Body of pancreas (tissue), 4 donors: ENCODE data around the gene MMP24OS.

Experiments
- CTCF ChIP-seq, 7 experiments: fragments of 450-650 bp in 4 of 7; fragments of 200-600 bp in 3 of 7; sonication (generic) in 3 of 7; IDR thresholded peaks; one replicate each; pipeline ENCODE4 v1.5.1; 2016 to 2019; ENCODE audit warnings: antibody characterized with exemption in 7 of 7
- POLR2A ChIP-seq, 3 donors: fragments of 450-650 bp; IDR thresholded peaks; one replicate each; pipeline ENCODE4 v1.6.1; 2016; ENCODE audit warnings: antibody characterized with exemption in 3 of 3, mild to moderate bottlenecking in 2 of 3

- TF ChIP-seq CTCF (IDR thresholded peaks at IDR 0.05) (no peak), POLR2A (IDR thresholded peaks at IDR 0.05) (no peak)
Observed at GRCh38 chr20:35232575-35232974, 45.3 kb downstream of the MMP24OS start.
